SU-DHL-6 (cell line): ENCODE data around the gene ANTXRL.

ENCODE experiments used
- CTCF ChIP-seq: fragments of 200-600 bp; sonication (generic); IDR thresholded peaks from one replicate; pipeline ENCODE4 v1.5.1; 2017; ENCODE audit warnings: antibody characterized with exemption, mild to moderate bottlenecking, low read length, moderate library complexity; ENCODE audit not compliant: insufficient read depth, poor library complexity, severe bottlenecking
- EZH2phosphoT487 ChIP-seq: fragments of 200-600 bp; sonication (generic), shearing (Covaris generic); conservative IDR thresholded peaks from 2 replicates; pipeline ENCODE4 v1.6.1; 2018; ENCODE audit warnings: mild to moderate bottlenecking, antibody characterized with exemption, low read length, moderate library complexity, mixed read lengths

GRCh38 chr10:46264737-46265368 is 21.9 kb upstream of the ANTXRL start:
- TF ChIP-seq CTCF (no peak), EZH2phosphoT487 (no peak)
